Esophagus muscularis mucosa (tissue), 4 donors: ENCODE measurements around the gene B3GALT2.
"Not testable (repeated sequence)": the region's sequence is repeated elsewhere in the genome, so short reads cannot be mapped to it uniquely, and the experiment has no call there.

Experiments used
- CTCF ChIP-seq, 3 experiments: fragments of 200-600 bp in 2 of 3; fragments of 450-650 bp in 1 of 3; sonication (generic) in 2 of 3; IDR thresholded peaks; one replicate each; pipeline ENCODE4 v1.5.1; 2017 to 2019; ENCODE audit warnings: antibody characterized with exemption in 3 of 3, mild to moderate bottlenecking in 2 of 3, moderate library complexity in 1 of 3
- EP300 ChIP-seq: sonication (generic); formaldehyde crosslinking; IDR thresholded peaks from one replicate; pipeline ENCODE4 v1.6.1; 2017; ENCODE audit warnings: antibody characterized with exemption
- POLR2A ChIP-seq: fragments of 450-650 bp; IDR thresholded peaks from one replicate; pipeline ENCODE4 v1.6.1; 2017; ENCODE audit warnings: antibody characterized with exemption, moderate library complexity, mild to moderate bottlenecking, low read depth
- POLR2AphosphoS5 ChIP-seq, 2 donors: sonication (generic); formaldehyde crosslinking; IDR thresholded peaks; one replicate each; pipeline ENCODE4 v1.6.1; 2017; ENCODE audit warnings: antibody characterized with exemption in 2 of 2

- TF ChIP-seq CTCF (IDR thresholded peaks at IDR 0.05); EP300; POLR2AphosphoS5 (IDR thresholded peaks at IDR 0.05); POLR2A: not testable (repeated sequence)
Measured at GRCh38 chr1:193231146-193231545, 44.7 kb upstream of the B3GALT2 start.
